ENCODE results near the gene TM9SF1. TPM values are rescaled to one million over a fixed set of nuclear protein-coding genes. Genes with fewer than 3 reads are reported as not detected.
A peak's percentile ranks its signal among the peaks of the same experiment; 100 is the strongest.

Gene TM9SF1
- total and polyA plus RNA-seq, 9 of the 15 experiments (the other 6 are each of a cell fraction or from before 2014, with no cell fraction given): 5.3 to 20.3 (median 11.8) TPM

DNA sequence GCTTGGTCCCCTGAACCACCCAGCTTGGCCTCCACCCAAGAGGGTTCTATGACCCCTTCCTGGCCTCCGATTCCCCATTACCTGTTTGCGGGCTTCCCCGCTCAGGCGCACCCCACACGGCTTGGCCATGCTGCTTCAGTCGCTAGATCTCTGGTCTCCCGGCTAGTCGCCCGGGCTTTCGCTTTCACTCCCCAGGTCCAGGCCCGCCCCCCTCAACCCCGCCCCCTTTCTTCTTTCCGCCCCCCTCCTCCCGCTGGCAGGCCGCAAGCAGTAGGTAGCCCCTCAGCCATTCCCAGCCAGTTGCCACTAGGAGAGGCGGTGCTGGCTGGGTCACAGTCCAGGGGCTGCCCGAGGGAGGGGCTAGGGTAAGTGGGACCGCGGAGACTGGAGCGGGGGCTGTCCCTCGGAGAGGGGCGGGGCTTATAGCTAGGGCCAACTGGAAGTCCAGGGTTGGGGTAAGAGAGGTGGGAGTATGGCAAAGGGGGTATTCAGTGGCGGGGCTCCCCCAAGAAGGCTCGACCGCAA, 48.7 kb downstream of the TM9SF1 start, which contains the start of gene PSME2 (continued):
- TF ChIP-seq AFF4 (CRISPR knock-in tag; IDR thresholded peaks at IDR 0.05): no peak
- TF ChIP-seq RBFOX2 (IDR thresholded peaks at IDR 0.05; ENCODE audit: low read depth, low read length): 0 out of 2 replicates have a peak, but pooled peaks have one; percentile 8
- TF ChIP-seq ZNF239 (CRISPR knock-in tag; IDR thresholded peaks at IDR 0.05): no peak
- no peak for TF ChIP-seq ZNF778 (CRISPR knock-in tag; IDR thresholded peaks at IDR 0.05)
- no peak for TF ChIP-seq ETS2 (tag; IDR thresholded peaks at IDR 0.05; ENCODE audit: borderline replicate concordance, poor library complexity, severe bottlenecking)
- TF ChIP-seq PHF8 (IDR thresholded peaks at IDR 0.05; ENCODE audit: borderline replicate concordance, low read length): peak; percentile 40; the same call in 1 of the 2 replicates
- no peak for TF ChIP-seq NFRKB (IDR thresholded peaks at IDR 0.05; ENCODE audit: low read depth)
- TF ChIP-seq CXXC5 (CRISPR knock-in tag; IDR thresholded peaks at IDR 0.05): 0 out of 2 replicates have a peak, but pooled peaks have one; percentile 7
- 0 out of 2 replicates have a peak, but pooled peaks have one; percentile 10 for TF ChIP-seq HES1 (IDR thresholded peaks at IDR 0.05; ENCODE audit: low read depth)
- TF ChIP-seq E2F5 (CRISPR knock-in tag; IDR thresholded peaks at IDR 0.05): no peak
- no peak for TF ChIP-seq ZNF282 (CRISPR knock-in tag; IDR thresholded peaks at IDR 0.05)
- no peak for TF ChIP-seq HDAC6 (IDR thresholded peaks at IDR 0.05; ENCODE audit: low read depth, low read length)
- TF ChIP-seq PCBP2 (IDR thresholded peaks at IDR 0.05; ENCODE audit: low read depth, low read length, poor library complexity, severe bottlenecking): no peak
- TF ChIP-seq ZNF76 (CRISPR knock-in tag; IDR thresholded peaks at IDR 0.05; ENCODE audit: borderline replicate concordance): no peak
- TF ChIP-seq, protein P1, sequence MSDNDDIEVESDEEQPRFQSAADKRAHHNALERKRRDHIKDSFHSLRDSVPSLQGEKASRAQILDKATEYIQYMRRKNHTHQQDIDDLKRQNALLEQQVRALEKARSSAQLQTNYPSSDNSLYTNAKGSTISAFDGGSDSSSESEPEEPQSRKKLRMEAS (CRISPR knock-in tag; IDR thresholded peaks at IDR 0.05): peak; percentile 35; the same call in 1 of the 2 replicates
- peak; percentile 43; the same call in 1 of the 2 replicates for TF ChIP-seq MXI1 (IDR thresholded peaks at IDR 0.05; ENCODE audit: low read depth, low read length)
- TF ChIP-seq BCOR (IDR thresholded peaks at IDR 0.05): no peak
- TF ChIP-seq RCOR1 (IDR thresholded peaks at IDR 0.05; ENCODE audit: borderline replicate concordance in 1 of 2, low read depth in 2 of 2, low read length in 2 of 2): no peak
- peak; percentile 3; the same call in 1 of the 2 replicates for TF ChIP-seq CREM (IDR thresholded peaks at IDR 0.05; ENCODE audit: low read depth)
- no peak for TF ChIP-seq CC2D1A (IDR thresholded peaks at IDR 0.05)
- 0 out of 2 replicates have a peak, but pooled peaks have one; percentile 15 for TF ChIP-seq CTBP1 (IDR thresholded peaks at IDR 0.05; ENCODE audit: borderline replicate concordance)
- TF ChIP-seq ATF7 (IDR thresholded peaks at IDR 0.05): 0 out of 2 replicates have a peak, but pooled peaks have one; percentile 9
